Ovary (tissue), 3 donors: ENCODE data around the gene SEC24D.

Experiments used
- CTCF ChIP-seq, 3 donors: fragments of 450-650 bp in 2 of 3; fragments of 200-600 bp in 1 of 3; IDR thresholded peaks; one replicate each; pipeline versions ENCODE4 v1.5.1 to v1.8.0; 2016 to 2022; ENCODE audit warnings: antibody characterized with exemption in 3 of 3, mild to moderate bottlenecking in 1 of 3
- POLR2A ChIP-seq: fragments of 450-650 bp; IDR thresholded peaks from one replicate; pipeline ENCODE4 v1.6.1; 2017; ENCODE audit warnings: antibody characterized with exemption, mild to moderate bottlenecking, moderate library complexity
- donor health status: DM: no; HTN: no; CAD: no.

- TF ChIP-seq POLR2A = no peak
- no peak for TF ChIP-seq CTCF (IDR thresholded peaks at IDR 0.05)
Observed at GRCh38 chr4:118884716-118885115, 48.8 kb upstream of the SEC24D start.
